HG03196 (cell line): ENCODE data around the gene TTC22.

Experiments used
- ATAC-seq: cut with Tn5 transposase; IDR thresholded peaks from one replicate; pipeline ENCODE4 v1.9.1; 2021; ENCODE audit not compliant: unreplicated experiment

The TTC22 gene

DNA sequence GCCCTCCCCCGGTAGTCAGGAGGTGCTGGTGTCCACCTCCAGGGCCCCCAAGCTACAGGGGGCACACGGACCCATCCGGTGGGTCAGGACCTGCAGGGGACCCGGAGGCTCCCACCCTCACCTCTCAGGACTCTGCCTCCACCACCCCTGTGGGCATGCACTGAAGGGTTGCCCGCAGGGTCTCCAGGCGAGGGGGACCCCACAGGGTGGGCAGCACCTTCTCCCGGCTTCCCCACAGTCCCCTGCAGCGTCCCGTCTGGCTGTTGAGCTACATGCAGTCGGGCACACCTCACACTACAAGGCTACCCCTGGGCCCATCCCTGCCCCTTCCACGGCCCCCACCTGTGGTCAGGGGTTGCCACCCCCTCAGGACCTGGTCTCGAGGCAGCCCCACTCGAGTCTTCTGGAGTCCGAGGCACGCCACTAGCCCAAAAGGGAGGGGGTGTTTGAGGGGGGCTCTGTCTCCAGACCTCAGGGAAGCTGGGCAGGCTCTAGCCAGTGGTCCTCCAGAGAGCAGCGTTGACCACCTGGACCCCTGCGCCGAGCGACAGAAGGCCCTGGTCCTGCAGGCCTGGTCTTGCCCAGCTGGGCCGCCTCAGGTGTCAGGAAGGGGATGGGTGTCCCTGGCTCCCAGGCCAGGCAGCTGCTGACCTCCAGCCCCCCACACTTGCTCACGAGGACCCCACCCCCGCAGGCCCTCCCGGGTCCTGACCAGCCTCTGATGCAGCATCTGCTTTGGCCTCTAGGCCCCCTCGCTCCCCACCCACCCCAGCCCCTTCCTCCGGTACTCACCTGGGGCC lies 46.4 kb downstream of the TTC22 start:
- ATAC-seq = no peak

DNA sequence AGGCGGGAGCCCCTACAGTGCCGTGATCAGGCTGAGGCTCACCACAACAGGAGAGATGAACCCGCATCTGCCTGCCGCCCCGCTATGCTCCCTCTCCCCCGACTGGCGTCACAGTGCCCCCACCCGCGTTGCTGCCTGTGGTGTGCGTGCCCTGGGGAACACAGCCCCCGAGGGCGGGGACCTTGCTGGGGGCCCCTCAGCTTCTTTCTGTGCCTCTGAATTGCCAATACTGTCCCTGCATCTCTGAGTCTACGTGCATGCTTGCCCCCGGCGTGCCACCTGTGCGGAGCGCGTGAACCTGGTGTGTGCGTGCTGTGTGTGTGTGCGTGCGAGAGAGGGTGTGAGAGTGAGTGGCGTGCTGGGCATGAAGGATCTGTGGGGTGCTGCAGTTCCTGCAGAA lies 47.1 kb downstream of the TTC22 start:
- no peak for ATAC-seq

DNA sequence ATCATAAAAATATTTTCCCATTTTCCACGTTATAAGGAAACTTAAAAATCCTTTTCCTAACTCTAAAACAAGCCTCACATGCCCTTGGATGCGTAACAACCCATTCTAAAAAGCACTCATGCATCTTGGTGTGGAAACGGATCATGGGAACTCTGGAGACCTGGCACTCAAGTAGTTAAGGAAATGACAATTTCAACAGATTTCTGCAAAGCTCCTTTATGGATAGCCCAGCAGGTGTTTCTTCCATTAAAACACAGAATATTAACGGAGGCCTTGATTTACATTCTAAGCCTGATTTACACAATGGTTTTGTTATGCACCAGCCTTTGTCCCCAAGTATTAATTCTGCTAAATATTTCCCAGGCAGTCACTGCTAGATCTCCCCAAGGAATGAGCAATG lies 49.7 kb downstream of the TTC22 start:
- no peak for ATAC-seq

DNA sequence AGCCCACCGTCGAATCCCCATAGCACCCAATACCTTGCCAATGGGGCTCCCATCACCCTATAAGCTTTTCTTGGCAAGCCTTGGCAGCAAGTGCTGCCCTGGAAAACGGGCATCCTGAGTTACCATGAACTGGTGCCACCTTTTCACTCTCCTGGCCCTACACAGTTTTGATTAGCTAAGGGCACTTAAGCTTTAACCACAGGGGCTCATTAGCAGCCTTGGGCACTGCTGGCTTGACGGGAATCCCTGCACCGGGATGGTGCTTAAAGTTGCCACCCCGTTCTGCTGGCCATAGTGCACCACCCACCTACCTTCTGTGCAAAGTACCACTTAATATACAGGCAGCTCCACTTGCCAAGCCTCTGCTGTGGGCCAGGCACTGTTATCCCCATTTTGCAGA lies 50.5 kb downstream of the TTC22 start:
- ATAC-seq = no peak

DNA sequence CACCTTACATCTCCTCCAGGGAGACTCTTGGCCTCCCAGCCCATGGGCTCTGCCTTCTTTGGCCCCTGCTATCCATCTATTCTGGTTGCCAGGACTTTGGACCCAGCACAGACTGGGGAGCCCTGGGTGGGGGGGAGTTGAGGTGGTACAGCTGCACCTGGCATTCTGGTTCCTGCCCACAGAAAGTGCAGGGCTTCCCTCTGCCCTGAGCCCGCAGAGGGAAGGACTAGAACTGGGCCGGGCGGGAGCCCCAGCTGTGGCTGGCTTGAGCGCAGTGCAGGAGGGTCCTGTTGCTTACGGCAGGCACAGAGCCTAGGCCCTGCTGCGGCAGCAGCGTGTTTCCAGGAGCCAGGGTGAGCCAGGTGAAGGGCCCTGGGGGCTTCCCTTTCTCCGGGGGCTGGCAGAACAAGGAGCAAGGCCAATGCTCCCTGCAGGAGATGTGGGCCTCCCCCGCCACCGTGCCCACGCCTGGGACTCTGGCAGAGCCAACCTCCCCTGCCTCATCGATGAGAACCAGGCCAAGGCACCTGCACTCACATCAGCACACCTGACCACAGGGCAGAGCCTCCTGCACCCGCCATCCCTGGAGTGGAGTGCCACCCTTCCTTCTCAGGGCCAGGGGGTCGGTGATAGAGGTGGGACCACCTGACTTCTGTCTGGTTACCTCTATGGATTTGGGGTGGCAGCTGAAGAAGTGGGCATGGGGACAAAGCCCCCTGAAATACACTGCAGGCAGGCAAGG lies 52.9 kb downstream of the TTC22 start:
- ATAC-seq = no peak

DNA sequence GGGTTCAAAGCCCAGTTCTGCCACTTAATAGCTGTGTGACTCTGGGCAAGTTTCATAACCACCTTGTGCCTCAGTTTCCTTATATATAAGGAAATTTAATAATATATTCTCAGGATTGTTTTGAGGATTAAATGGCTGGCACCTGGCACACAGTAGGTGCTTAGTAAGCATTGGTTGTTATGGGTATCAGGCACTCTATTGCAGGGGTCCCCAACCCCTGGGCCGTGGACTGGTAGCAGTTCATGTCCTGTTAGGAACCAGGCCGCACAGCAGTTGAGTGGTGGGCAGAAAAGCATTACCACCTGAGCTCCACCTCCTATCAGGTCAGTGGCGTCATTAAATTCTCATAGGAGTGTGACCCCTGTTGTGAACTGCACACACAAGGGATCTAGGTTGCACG lies 55.3 kb downstream of the TTC22 start:
- ATAC-seq = no peak

- ATAC-seq = no peak
Measured at GRCh38 chr1:54745274-54745673, 55.8 kb downstream of the TTC22 start.

- no peak for ATAC-seq
Measured at GRCh38 chr1:54744696-54745095, 56.4 kb downstream of the TTC22 start.

DNA sequence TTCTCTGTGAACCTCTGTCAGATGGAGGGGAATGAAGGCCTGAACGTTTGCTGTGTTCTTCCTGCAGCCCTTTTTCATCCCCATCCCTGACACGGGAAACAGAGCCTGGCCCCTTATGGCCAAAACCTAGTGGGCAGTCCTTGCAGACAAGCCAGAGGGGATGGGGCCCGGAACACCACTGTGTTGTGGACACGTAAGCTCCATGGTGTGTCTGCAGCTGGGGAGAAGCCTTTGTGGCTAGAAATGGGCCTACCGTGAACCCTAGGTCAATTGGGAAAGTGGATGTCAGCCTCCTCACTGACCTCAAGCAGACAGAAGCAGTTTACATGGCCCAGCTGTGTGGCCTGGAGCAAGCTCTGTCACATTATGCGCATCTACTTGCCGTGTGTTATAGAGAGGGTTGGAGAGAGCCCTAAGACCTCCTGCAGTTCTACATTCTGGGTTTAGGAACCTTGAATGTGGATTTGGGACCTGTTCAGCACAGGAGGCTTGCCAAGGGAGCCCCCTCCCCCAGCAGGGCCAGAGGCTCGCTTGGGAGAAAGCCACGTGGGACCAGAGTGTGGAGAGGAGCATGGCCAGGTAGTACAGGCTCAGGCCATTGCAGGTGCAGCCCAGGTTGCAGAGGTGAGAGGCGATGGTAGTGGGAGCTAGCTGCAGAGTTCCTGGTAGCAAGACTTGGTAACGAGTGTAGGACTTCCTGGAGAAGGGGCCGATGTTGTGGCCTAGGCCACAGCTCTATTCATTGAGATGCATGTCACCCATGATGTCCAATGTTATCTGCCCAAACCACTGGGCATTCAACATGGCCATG lies 57.5 kb downstream of the TTC22 start:
- ATAC-seq = no peak

DNA sequence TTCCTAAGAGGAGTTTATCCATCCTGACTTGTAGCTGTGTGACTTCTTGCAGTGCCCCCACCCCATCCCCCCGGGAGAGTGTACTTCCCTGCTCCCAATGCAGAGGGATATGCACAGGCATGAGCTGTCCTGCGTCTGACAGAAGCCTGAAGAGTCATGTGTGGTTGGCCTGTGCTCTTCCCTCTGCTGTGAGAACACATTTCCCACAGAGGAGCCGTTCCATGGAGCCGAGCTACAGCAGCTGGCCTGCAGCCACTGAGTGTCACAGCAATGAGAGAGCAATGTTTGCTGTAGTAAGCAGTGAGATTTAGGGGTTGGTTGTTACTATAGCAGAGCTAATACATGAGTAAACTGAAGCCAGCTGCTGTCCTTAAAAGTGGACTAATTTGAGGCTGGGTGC lies 58.8 kb downstream of the TTC22 start:
- ATAC-seq = no peak

- ATAC-seq = no peak
Measured at GRCh38 chr1:54741531-54741930, 59.6 kb downstream of the TTC22 start.

DNA sequence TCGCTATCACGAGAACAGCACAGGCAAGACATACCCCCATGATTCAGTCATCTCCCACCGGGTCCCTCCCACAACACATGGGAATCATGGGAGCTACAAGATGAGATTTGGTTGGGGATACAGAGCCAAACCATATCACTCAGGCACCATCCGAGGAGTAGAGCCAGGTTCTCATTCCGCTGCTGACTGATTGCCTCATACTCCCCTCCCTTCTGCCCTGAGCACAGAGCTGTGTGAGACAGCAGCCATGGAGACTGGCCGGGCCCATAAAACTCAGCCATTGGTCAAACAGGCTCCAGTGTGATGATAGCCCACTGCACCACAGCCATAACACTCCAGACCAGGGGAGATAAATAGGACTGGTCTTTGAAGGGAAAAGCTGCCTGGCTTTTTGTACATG lies 62.9 kb downstream of the TTC22 start:
- ATAC-seq = no peak

GRCh38 chr1:54736685-54737084 lies 64.4 kb downstream of the TTC22 start:
- ATAC-seq = no peak
